HEK293T (cell line): ENCODE data around the gene TNIK.

ENCODE experiments used
- CTCF ChIA-PET: fragments of 350-600 bp; formaldehyde crosslinking; extraction: SDS; loops from one replicate; lab custom pipeline; 2021; ENCODE audit warnings: antibody characterized with exemption, inconsistent platforms; lab: Yijun Ruan, JAX
- POLR2A ChIA-PET: fragments of 350-600 bp; formaldehyde crosslinking; extraction: SDS; loops from one replicate; lab custom pipeline; 2020; ENCODE audit warnings: antibody characterized with exemption, inconsistent platforms; lab: Yijun Ruan, JAX
- DNase-seq: peaks from one replicate; pipeline ENCODE4 v3.0.0; 2012; ENCODE audit warnings: mixed read lengths; ENCODE audit errors: extremely low spot score
- ARNT ChIP-seq: fragments of 450-650 bp; IDR thresholded peaks from 2 replicates; pipeline ENCODE4 v1.6.1; 2017; ENCODE audit warnings: mild to moderate bottlenecking
- BHLHE40 ChIP-seq: fragments of 450-650 bp; IDR thresholded peaks from 2 replicates; pipeline ENCODE4 v1.6.1; 2016; ENCODE audit warnings: mild to moderate bottlenecking, moderate library complexity, borderline replicate concordance
- CTBP1 ChIP-seq: fragments of 450-650 bp; IDR thresholded peaks from 2 replicates; pipeline ENCODE4 v1.6.1; 2016; ENCODE audit warnings: borderline replicate concordance
- ELF4 ChIP-seq: fragments of 450-650 bp; IDR thresholded peaks from 2 replicates; pipeline ENCODE4 v1.6.1; 2017; ENCODE audit warnings: antibody characterized with exemption
- FOXA1 ChIP-seq: fragments of 450-650 bp; IDR thresholded peaks from 2 replicates; pipeline ENCODE4 v1.6.1; 2016; ENCODE audit warnings: mild to moderate bottlenecking
- FOXK2 ChIP-seq: fragments of 450-650 bp; IDR thresholded peaks from 2 replicates; pipeline ENCODE4 v1.6.1; 2016; ENCODE audit warnings: mild to moderate bottlenecking
- FOXM1 ChIP-seq: fragments of 450-650 bp; IDR thresholded peaks from 2 replicates; pipeline ENCODE4 v1.6.1; 2017; ENCODE audit warnings: mild to moderate bottlenecking, borderline replicate concordance
- HDGF ChIP-seq: fragments of 450-650 bp; IDR thresholded peaks from 2 replicates; pipeline ENCODE4 v1.6.1; 2017; ENCODE audit warnings: antibody characterized with exemption, borderline replicate concordance
- L3MBTL2 ChIP-seq: fragments of 450-650 bp; conservative IDR thresholded peaks from 2 replicates; pipeline ENCODE4 v1.6.1; 2016; ENCODE audit warnings: mild to moderate bottlenecking
- LEF1 ChIP-seq: fragments of 450-650 bp; IDR thresholded peaks from 2 replicates; pipeline ENCODE4 v1.6.1; 2017; ENCODE audit warnings: mild to moderate bottlenecking, borderline replicate concordance
- NFRKB ChIP-seq: fragments of 450-650 bp; IDR thresholded peaks from 2 replicates; pipeline ENCODE4 v1.6.1; 2016; ENCODE audit warnings: mild to moderate bottlenecking, moderate library complexity
- SP1 ChIP-seq: fragments of 450-650 bp; IDR thresholded peaks from 2 replicates; pipeline ENCODE4 v1.6.1; 2017
- SUZ12 ChIP-seq: fragments of 450-650 bp; IDR thresholded peaks from 2 replicates; pipeline ENCODE4 v1.6.1; 2016; ENCODE audit warnings: mild to moderate bottlenecking
- TARDBP ChIP-seq: fragments of 450-650 bp; IDR thresholded peaks from 2 replicates; pipeline ENCODE4 v1.6.1; 2016
- ZNF384 ChIP-seq: fragments of 450-650 bp; IDR thresholded peaks from 2 replicates; pipeline ENCODE4 v1.6.1; 2016
- TF ChIP-seq, protein P1 (sequence below): fragments of 450-650 bp; IDR thresholded peaks from 2 replicates; pipeline ENCODE4 v1.6.1; 2016

The TNIK gene

DNA sequence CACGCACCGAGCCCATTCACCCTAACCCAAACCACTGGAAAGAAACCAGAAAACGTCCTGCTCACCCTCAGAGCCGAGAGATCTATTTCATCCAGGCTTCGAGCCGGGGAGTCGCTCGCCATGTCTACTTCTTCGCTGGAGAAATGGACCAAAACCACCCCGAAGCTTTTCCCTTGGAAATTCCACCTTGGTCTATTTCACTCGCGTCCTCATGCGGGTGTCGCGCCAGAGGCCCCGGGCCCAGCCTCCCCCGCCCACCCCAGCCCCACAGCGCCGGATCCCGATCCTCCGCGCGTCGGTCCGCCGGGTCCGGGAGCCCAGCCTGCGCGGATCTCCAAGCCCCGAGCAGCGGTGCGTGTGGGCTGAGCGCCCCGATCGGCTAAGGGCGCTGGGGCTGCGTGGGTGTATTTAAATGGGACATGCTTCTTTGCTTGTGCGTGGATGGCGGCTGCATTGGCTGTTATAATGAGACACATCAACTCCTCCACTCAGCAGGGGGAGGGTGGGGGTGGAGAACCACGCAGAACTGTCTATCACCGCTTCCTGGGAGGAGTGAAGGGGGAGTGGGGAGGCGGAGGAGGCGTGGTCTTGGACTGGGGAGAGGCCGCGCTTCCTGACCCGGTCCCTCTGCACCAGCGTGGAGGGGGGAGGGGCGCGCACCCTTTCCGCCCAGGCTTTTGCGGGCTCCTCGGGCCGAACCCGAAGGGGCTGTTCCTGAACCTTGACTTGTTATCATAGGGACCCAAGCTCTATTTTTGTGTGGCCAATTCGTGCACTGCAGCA is at the start of gene TNIK:
TNIK (minus strand) TSS at position 464 of the 783 bp plus-strand sequence; CDS start at position 122, 342 bp downstream.
- TF ChIP-seq SP1 (no peak), ZNF384 (no peak), CTBP1 (no peak), FOXM1 (no peak), ARNT (no peak), FOXA1 (no peak), TARDBP (peak; percentile 89), HDGF (0 out of 2 replicates have a peak, but pooled peaks have one; percentile 55), ELF4 (no peak), L3MBTL2 (no peak; the same call in 1 of the 2 replicates), NFRKB (no peak), LEF1 (no peak), BHLHE40 (no peak), FOXK2 (no peak), SUZ12 (no peak)
- TF ChIP-seq, protein P1, sequence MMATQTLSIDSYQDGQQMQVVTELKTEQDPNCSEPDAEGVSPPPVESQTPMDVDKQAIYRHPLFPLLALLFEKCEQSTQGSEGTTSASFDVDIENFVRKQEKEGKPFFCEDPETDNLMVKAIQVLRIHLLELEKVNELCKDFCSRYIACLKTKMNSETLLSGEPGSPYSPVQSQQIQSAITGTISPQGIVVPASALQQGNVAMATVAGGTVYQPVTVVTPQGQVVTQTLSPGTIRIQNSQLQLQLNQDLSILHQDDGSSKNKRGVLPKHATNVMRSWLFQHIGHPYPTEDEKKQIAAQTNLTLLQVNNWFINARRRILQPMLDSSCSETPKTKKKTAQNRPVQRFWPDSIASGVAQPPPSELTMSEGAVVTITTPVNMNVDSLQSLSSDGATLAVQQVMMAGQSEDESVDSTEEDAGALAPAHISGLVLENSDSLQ = peak; percentile 94
- DNase-seq = peak; percentile 82
- CTCF ChIA-PET = interaction anchor here (0.6 to 1.3 kb wide), 3 partner anchors 8 to 113 kb away, joined by 3 read pairs; no protein-coding TSS in a partner anchor
- POLR2A ChIA-PET = interaction anchor here (0.6 kb wide), 1 partner anchor 120 kb away, joined by 3 read pairs; no protein-coding TSS in a partner anchor

DNA sequence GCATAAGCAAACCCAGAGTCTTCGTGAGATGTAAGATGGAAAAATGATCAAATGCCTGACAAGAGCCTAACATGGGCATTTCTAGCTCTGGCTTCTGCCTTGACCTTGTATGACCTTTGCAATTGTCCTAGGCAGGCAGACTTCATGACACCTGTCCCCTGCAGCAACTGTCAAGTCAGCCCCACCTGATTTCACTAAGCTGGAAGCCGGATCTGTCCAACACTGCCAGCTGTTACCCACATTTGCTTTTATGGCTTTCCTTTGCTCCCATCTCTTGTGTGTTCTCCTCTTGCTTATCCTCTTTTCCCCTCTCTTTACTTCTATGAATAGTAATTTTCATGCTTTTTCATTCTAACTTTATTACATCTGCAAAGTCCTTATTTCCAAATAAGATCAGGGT is 48.5 kb upstream of the TNIK start:
- POLR2A ChIA-PET = no interaction called here
- CTCF ChIA-PET = no interaction called here
- DNase-seq = no peak

DNA sequence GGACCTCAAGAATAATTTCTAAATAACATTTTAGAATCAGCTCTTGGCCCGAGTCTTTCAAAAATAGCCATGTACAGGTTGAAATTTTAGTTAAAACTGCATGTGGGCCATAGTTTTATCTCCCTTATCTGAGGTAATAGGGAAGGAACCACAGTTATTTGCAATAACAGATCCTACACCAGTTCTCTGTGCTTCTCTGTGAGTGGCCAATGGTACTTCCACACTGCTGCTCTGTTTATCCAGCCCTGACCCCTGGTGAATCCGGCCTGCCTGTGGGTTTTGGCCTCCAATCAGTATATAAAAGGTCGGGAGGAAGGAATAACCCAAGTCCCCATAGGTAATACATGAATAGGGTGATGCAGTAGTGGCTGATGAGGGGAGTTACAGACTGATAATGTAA is 48.0 kb upstream of the TNIK start:
- TF ChIP-seq ZNF384 (no peak), HDGF (no peak), SUZ12 (no peak), FOXK2 (no peak), FOXM1 (no peak), NFRKB (no peak), ELF4 (no peak), SP1 (no peak), CTBP1 (no peak), FOXA1 (no peak), L3MBTL2 (no peak), TARDBP (no peak), BHLHE40 (no peak)
- ChIA-PET CTCF (interaction anchor here (0.5 kb wide), 1 partner anchor 9 kb away, joined by 6 read pairs; no protein-coding TSS in a partner anchor), POLR2A (no interaction called here)
- no peak for DNase-seq

More for the DNA sequence above, 48.5 kb upstream of the TNIK start:
- TF ChIP-seq TARDBP = 0 out of 2 replicates have a peak, but pooled peaks have one; percentile 12
- TF ChIP-seq SUZ12 = no peak
- no peak for TF ChIP-seq CTBP1
- TF ChIP-seq ZNF384 = no peak

DNA sequence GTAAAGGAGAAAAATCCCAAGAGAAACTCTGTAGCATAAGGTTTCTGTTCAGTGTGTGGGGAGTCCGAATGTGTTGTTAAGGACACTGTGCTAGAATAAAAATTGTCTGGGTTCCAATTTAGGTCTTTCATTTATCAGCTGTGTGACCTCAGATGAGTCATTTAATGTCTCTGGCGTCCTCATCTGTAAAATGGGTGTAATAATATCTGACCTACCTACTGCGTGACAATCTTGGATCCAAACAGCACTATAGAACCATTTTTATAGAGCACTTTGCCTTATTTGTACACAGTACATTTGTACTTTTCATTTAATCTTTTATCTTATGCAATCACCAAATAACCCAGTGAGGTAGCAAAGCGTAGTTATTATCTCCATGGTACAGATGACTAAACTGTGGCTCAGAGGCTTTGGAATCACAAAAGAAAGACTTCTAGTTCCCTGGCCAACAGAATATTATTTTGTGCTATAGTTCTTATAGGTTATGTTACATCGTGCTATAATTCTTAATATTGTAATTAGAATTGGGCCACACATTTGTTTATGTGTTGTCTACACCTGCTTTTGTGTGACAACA is 46.6 kb upstream of the TNIK start:
- ChIA-PET CTCF (no interaction called here), POLR2A (no interaction called here)
- TF ChIP-seq FOXA1 = no peak
- no peak for TF ChIP-seq HDGF
- TF ChIP-seq SP1 = no peak
- TF ChIP-seq ELF4 = no peak
- no peak for DNase-seq

- DNase-seq = no peak
- ChIA-PET CTCF (no interaction called here), POLR2A (no interaction called here)
- TF ChIP-seq, protein P1 = no peak
- TF ChIP-seq ZNF384 (no peak), SUZ12 (no peak), ELF4 (no peak), BHLHE40 (no peak), ARNT (no peak), FOXA1 (no peak), SP1 (no peak), FOXM1 (no peak), HDGF (no peak)
These were observed 45.7 kb upstream of the TNIK start for GRCh38 chr3:171505822-171506333.

DNA sequence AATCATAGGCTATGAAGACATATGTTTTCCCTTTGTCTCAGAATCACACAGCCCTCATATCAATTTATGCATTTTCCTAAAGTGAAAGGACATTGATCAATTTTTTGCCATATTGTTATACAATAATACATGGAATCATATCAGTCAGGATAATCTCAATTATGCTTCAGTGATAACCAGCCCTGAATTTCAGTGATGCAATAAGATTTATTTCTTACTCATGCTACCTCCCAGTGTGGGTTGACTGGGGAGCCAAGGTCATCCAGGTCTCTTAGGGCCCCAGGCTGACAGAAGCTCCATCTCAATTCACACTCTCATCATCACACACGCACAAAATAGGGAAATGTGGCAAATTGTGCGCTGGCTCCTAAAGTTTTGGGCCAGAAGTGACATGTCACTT is 44.2 kb upstream of the TNIK start:
- ChIA-PET CTCF (no interaction called here), POLR2A (no interaction called here)
- TF ChIP-seq LEF1 = no peak
- no peak for TF ChIP-seq TARDBP
- TF ChIP-seq ELF4 = no peak
- TF ChIP-seq HDGF = no peak
- TF ChIP-seq FOXM1 = no peak
- TF ChIP-seq FOXK2 = no peak
- TF ChIP-seq NFRKB = no peak
- TF ChIP-seq SUZ12 = no peak
- TF ChIP-seq BHLHE40 = no peak
- no peak for TF ChIP-seq L3MBTL2
- TF ChIP-seq ZNF384 = no peak
- TF ChIP-seq, protein P1 = no peak
- TF ChIP-seq CTBP1 = no peak
- no peak for TF ChIP-seq SP1
- no peak for TF ChIP-seq FOXA1
- no peak for TF ChIP-seq ARNT
- no peak for DNase-seq
